K562 (cell line): ENCODE results near the gene COPS8. TPM values are rescaled to one million over a fixed set of nuclear protein-coding genes. Genes with fewer than 3 reads are reported as not detected.
A peak's percentile ranks its signal among the peaks of the same experiment; 100 is the strongest.

Source experiments
- CGGBP1 ChIP-seq: fragments of 250-450 bp; sonication (Bioruptor Pico); IDR thresholded peaks from 2 replicates; pipeline ENCODE4 v1.9.0; 2021; ENCODE audit warnings: mild to moderate bottlenecking
- CREBBP ChIP-seq: IDR thresholded peaks from one replicate; pipeline ENCODE4 v1.6.1; 2012; ENCODE audit warnings: low read depth, mild to moderate bottlenecking, control low read depth, inconsistent platforms, low read length
- CREM ChIP-seq: IDR thresholded peaks from 2 replicates; pipeline ENCODE4 v1.6.1; 2014; ENCODE audit warnings: antibody characterized with exemption, low read depth
- E2F6 ChIP-seq, 2 experiments: IDR thresholded peaks; 2 replicates each; pipeline ENCODE4 v1.6.1; 2011; ENCODE audit warnings: borderline replicate concordance in 1 of 2, control low read depth in 1 of 2, low read depth in 1 of 2, low read length in 1 of 2, mild to moderate bottlenecking in 1 of 2, mixed read lengths in 1 of 2, moderate library complexity in 1 of 2; ENCODE audit not compliant: insufficient read depth in 1 of 2, insufficient read length in 1 of 2, poor library complexity in 1 of 2, severe bottlenecking in 1 of 2; ENCODE audit errors: extremely low read depth in 1 of 2
- GABPA ChIP-seq: fragments of 200-800 bp; sonication (Bioruptor generic); conservative IDR thresholded peaks from 2 replicates; pipeline ENCODE4 v1.6.1; 2016; ENCODE audit warnings: low read depth, missing genetic modification characterization, missing compliant biosample characterization
- HINFP ChIP-seq: fragments of 450-650 bp; conservative IDR thresholded peaks from 2 replicates; pipeline ENCODE4 v1.6.1; 2016; ENCODE audit warnings: missing genetic modification characterization, low read depth, mild to moderate bottlenecking, control low read depth, missing compliant biosample characterization
- ILF3 ChIP-seq: fragments of 450-650 bp; IDR thresholded peaks from 2 replicates; pipeline ENCODE4 v1.6.1; 2018; ENCODE audit warnings: antibody characterized with exemption, mild to moderate bottlenecking, moderate library complexity, borderline replicate concordance
- JUND ChIP-seq, 2 experiments: IDR thresholded peaks; 2 replicates in 1 of 2; 3 replicates in 1 of 2; pipeline ENCODE4 v1.6.1; 2011; ENCODE audit warnings: borderline replicate concordance in 2 of 2, low read depth in 2 of 2, low read length in 2 of 2, improper control_type of control experiment in 1 of 2, missing biosample characterization in 1 of 2, missing genetic modification characterization in 1 of 2, missing genetic modification reagents in 1 of 2
- MBD1 ChIP-seq: fragments of 250-450 bp; sonication (Bioruptor Pico); IDR thresholded peaks from 2 replicates; pipeline ENCODE4 v1.8.0; 2022; ENCODE audit warnings: inconsistent platforms
- MLLT1 ChIP-seq, 2 experiments: fragments of 450-650 bp; IDR thresholded peaks; 2 replicates each; pipeline ENCODE4 v1.6.1; 2016
- RBFOX2 ChIP-seq: fragments of 200-400 bp; formaldehyde crosslinking; IDR thresholded peaks from 2 replicates; pipeline ENCODE4 v1.6.1; 2017; ENCODE audit warnings: low read depth, mild to moderate bottlenecking, low read length, moderate library complexity
- SAFB2 ChIP-seq: fragments of 200-400 bp; formaldehyde crosslinking; IDR thresholded peaks from 2 replicates; pipeline ENCODE4 v1.6.1; 2018; ENCODE audit warnings: borderline replicate concordance, low read length, low read depth, moderate library complexity; ENCODE audit not compliant: severe bottlenecking
- TCF7 ChIP-seq: sonication (generic); IDR thresholded peaks from 2 replicates; pipeline ENCODE4 v1.6.1; 2016; ENCODE audit warnings: antibody characterized with exemption, borderline replicate concordance
- TRIM24 ChIP-seq, 2 experiments: fragments of 450-650 bp; IDR thresholded peaks; 2 replicates each; pipeline ENCODE4 v1.6.1; 2016
- ZFX ChIP-seq: sonication (generic); formaldehyde crosslinking; IDR thresholded peaks from 2 replicates; pipeline ENCODE4 v1.8.0; 2022; ENCODE audit warnings: mild to moderate bottlenecking, missing genetic modification reagents, moderate library complexity
- ZNF639 ChIP-seq, 2 experiments: fragments of 200-800 bp in 1 of 2; sonication (Bioruptor generic) in 1 of 2; sonication (generic) in 1 of 2; formaldehyde crosslinking in 1 of 2; IDR thresholded peaks in 1 of 2; conservative IDR thresholded peaks in 1 of 2; 2 replicates each; pipeline versions ENCODE4 v1.5.0 to v1.6.1; 2016 to 2020; ENCODE audit warnings: missing compliant biosample characterization in 1 of 2, missing genetic modification characterization in 1 of 2, missing genetic modification reagents in 1 of 2
- polyA plus RNA-seq, 8 experiments: library from polyadenylated mRNA; depleted of rRNA in 4 of 8; stranded (reverse) in 5 of 8; unstranded in 3 of 8; fragments of >200 nt; fragmentation: Nextera tagmentation in 2 of 8; fragmentation: Illumina TruSeq in 1 of 8; extraction: Ambion mirVana in 2 of 8; extraction: Trizol in 1 of 8; gene quantifications; 2 replicates each; pipeline versions ENCODE4 v1.2.1 to v1.2.3, GENCODE V29; 2011 to 2014; ENCODE audit warnings: inconsistent platforms in 1 of 8, missing spikeins in 1 of 8
- total RNA-seq, 7 experiments: library from RNA; depleted of rRNA in 6 of 7; stranded (reverse); fragments of >200 nt in 6 of 7; fragmentation: Illumina TruSeq in 2 of 7; extraction: Trizol in 2 of 7; gene quantifications; 2 replicates each; pipeline versions ENCODE4 v1.2.1 to v1.2.3, GENCODE V29; 2011 to 2021; ENCODE audit warnings: low replicate concordance in 1 of 7

COPS8 gene
- total and polyA plus RNA-seq, 9 of the 15 experiments (the other 6 are each of a cell fraction or from before 2014, with no cell fraction given) = 28.2 to 97.3 (median 58.9) TPM

GRCh38 chr2:237085248-237086221, at the start of gene COPS8 (continued):
- peak; percentile 86; the same call in 1 of the 2 replicates for TF ChIP-seq CGGBP1 (CRISPR knock-in tag)
- TF ChIP-seq CREBBP = no peak
- no peak for TF ChIP-seq MBD1 (CRISPR knock-in tag)
- TF ChIP-seq JUND (IDR thresholded peaks at IDR 0.05; ENCODE audit: borderline replicate concordance, low read depth, low read length) = peak; percentile 48; the same call in 1 of the 2 replicates
- no peak for TF ChIP-seq JUND (tag; IDR thresholded peaks at IDR 0.05; ENCODE audit: borderline replicate concordance, low read depth, low read length)
- peak; percentile 100 for TF ChIP-seq CREM
- TF ChIP-seq ZFX (CRISPR knock-in tag) = peak; percentile 86
- TF ChIP-seq E2F6 (IDR thresholded peaks at IDR 0.05; ENCODE audit: borderline replicate concordance in 1 of 2, extremely low read depth in 1 of 2, insufficient read depth in 1 of 2, insufficient read length in 1 of 2, low read depth in 1 of 2, low read length in 1 of 2, poor library complexity in 1 of 2, severe bottlenecking in 1 of 2) = peak; percentile 71 to 92
- no peak for TF ChIP-seq HINFP (tag)
- TF ChIP-seq ZNF639 (CRISPR knock-in tag; conservative IDR thresholded peaks at IDR 0.05 in 1 of 2, IDR thresholded peaks at IDR 0.05 in 1 of 2) = peak in 1 of 2 experiments; percentile 81; a peak in 2 of 4 replicates
- 0 out of 4 replicates have a peak, but pooled peaks of 1 of the 2 experiments have one; percentile 23 for TF ChIP-seq TRIM24 (IDR thresholded peaks at IDR 0.05)
- no peak for TF ChIP-seq ILF3
- peak; percentile 91 for TF ChIP-seq RBFOX2
- peak; percentile 72; the same call in 1 of the 2 replicates for TF ChIP-seq TCF7
- TF ChIP-seq MLLT1 (IDR thresholded peaks at IDR 0.05) = peak in 1 of 2 experiments; percentile 81; a peak in 1 of 4 replicates
- no peak for TF ChIP-seq SAFB2
- TF ChIP-seq GABPA (tag) = peak; percentile 95
